ENCODE measurements around the gene ABHD12.
A peak's percentile ranks its signal among the peaks of the same experiment; 100 is the strongest.

Gene ABHD12

GRCh38 chr20:25308671-25309394, 81.8 kb downstream of the ABHD12 start:
- Mint-ChIP-seq H3K9me3 (no peaks in the 10 kb centered on the region), H3K27ac (peak overlapping the region; percentile 65 to 93), H3K27me3 (no peaks in the 10 kb centered on the region), H3K4me3 (no peak overlapping the region), H3K4me1 (ENCODE audit: low read depth in 2 of 2) (peaks cover 8 to 16% of the 10 kb centered on the region in 2 donors), H3K36me3 (ENCODE audit: insufficient read depth) (peaks cover 9% of the 10 kb centered on the region)
- no peak for DNase-seq
- ATAC-seq (replicated peaks), result no peak

GRCh38 chr20:25308083-25308491, 82.5 kb downstream of the ABHD12 start:
- Mint-ChIP-seq H3K4me3 (no peak overlapping the region), H3K36me3 (ENCODE audit: insufficient read depth) (peaks cover 9% of the 10 kb centered on the region), H3K27me3 (no peaks in the 10 kb centered on the region), H3K27ac (peak overlapping the region in 1 of 2 donors; percentile 93), H3K4me1 (ENCODE audit: low read depth in 2 of 2) (peaks cover 8 to 16% of the 10 kb centered on the region in 2 donors), H3K9me3 (no peaks in the 10 kb centered on the region)
- ATAC-seq (replicated peaks), result no peak
- DNase-seq, result no peak

- H3K27me3 Mint-ChIP-seq, result no peaks in the 10 kb centered on the region
- DNase-seq, result no peak
- no peaks in the 10 kb centered on the region for H3K9me3 Mint-ChIP-seq
- peak overlapping the region; percentile 38 to 55 for H3K27ac Mint-ChIP-seq
- H3K4me1 Mint-ChIP-seq (ENCODE audit: low read depth in 2 of 2), result peaks cover 8 to 15% of the 10 kb centered on the region in 2 donors
- no peak for ATAC-seq (replicated peaks)
- H3K36me3 Mint-ChIP-seq (ENCODE audit: insufficient read depth), result peaks cover 9% of the 10 kb centered on the region
- no peak overlapping the region for H3K4me3 Mint-ChIP-seq
Measured at GRCh38 chr20:25306991-25307903, 83.4 kb downstream of the ABHD12 start.

- H3K9me3 Mint-ChIP-seq, result no peaks in the 10 kb centered on the region
Measured at GRCh38 chr20:25304025-25304549, 86.5 kb downstream of the ABHD12 start.

GRCh38 chr20:25303292-25304024, 87.2 kb downstream of the ABHD12 start:
- H3K4me1 Mint-ChIP-seq (ENCODE audit: low read depth in 2 of 2), result peaks cover 0 to 2% of the 10 kb centered on the region in 2 donors
- DNase-seq, result no peak
- ATAC-seq (replicated peaks), result no peak
- H3K4me3 Mint-ChIP-seq, result no peak overlapping the region
- no peaks in the 10 kb centered on the region for H3K27me3 Mint-ChIP-seq
- no peaks in the 10 kb centered on the region for H3K9me3 Mint-ChIP-seq
- peaks cover 15% of the 10 kb centered on the region for H3K36me3 Mint-ChIP-seq (ENCODE audit: insufficient read depth)
- H3K27ac Mint-ChIP-seq, result peak overlapping the region in 1 of 2 donors; percentile 38

More at GRCh38 chr20:25304025-25304549, 86.5 kb downstream of the ABHD12 start:
- DNase-seq (no peak), ATAC-seq (replicated peaks) (no peak)
- no peaks in the 10 kb centered on the region for H3K27me3 Mint-ChIP-seq
- H3K27ac Mint-ChIP-seq, result no peak overlapping the region
- peaks cover 15% of the 10 kb centered on the region for H3K36me3 Mint-ChIP-seq (ENCODE audit: insufficient read depth)
- peaks cover 0 to 2% of the 10 kb centered on the region in 2 donors for H3K4me1 Mint-ChIP-seq (ENCODE audit: low read depth in 2 of 2)
- no peak overlapping the region for H3K4me3 Mint-ChIP-seq

GRCh38 chr20:25302596-25302995, 88.0 kb downstream of the ABHD12 start:
- DNase-seq (no peak), ATAC-seq (replicated peaks) (no peak)
- Mint-ChIP-seq H3K36me3 (ENCODE audit: insufficient read depth) (peaks cover 15% of the 10 kb centered on the region), H3K27ac (peak overlapping the region; percentile 57 to 67), H3K4me3 (no peak overlapping the region), H3K4me1 (ENCODE audit: low read depth in 2 of 2) (peaks cover 0 to 2% of the 10 kb centered on the region in 2 donors), H3K9me3 (no peaks in the 10 kb centered on the region), H3K27me3 (no peaks in the 10 kb centered on the region)

GRCh38 chr20:25301357-25301920, 89.2 kb downstream of the ABHD12 start:
- Mint-ChIP-seq H3K4me3 (no peak overlapping the region), H3K9me3 (no peaks in the 10 kb centered on the region), H3K4me1 (ENCODE audit: low read depth in 2 of 2) (peaks cover 0 to 2% of the 10 kb centered on the region in 2 donors), H3K36me3 (ENCODE audit: insufficient read depth) (peaks cover 15% of the 10 kb centered on the region), H3K27me3 (no peaks in the 10 kb centered on the region), H3K27ac (peak overlapping the region; percentile 44 to 57)
- ATAC-seq (replicated peaks) (no peak), DNase-seq (no peak)

GRCh38 chr20:25300496-25301170, 90.0 kb downstream of the ABHD12 start:
- peaks cover 11% of the 10 kb centered on the region for H3K36me3 Mint-ChIP-seq (ENCODE audit: insufficient read depth)
- no peak for ATAC-seq (replicated peaks)
- peak overlapping the region; percentile 44 to 83 for H3K27ac Mint-ChIP-seq

GRCh38 chr20:25299806-25300205, 90.8 kb downstream of the ABHD12 start:
- H3K9me3 Mint-ChIP-seq, result no peaks in the 10 kb centered on the region
- H3K4me1 Mint-ChIP-seq (ENCODE audit: low read depth in 2 of 2), result peaks cover 0 to 2% of the 10 kb centered on the region in 2 donors
- no peak for DNase-seq
- H3K27me3 Mint-ChIP-seq, result no peaks in the 10 kb centered on the region
- peaks cover 10% of the 10 kb centered on the region for H3K36me3 Mint-ChIP-seq (ENCODE audit: insufficient read depth)
- ATAC-seq (replicated peaks), result no peak
- H3K27ac Mint-ChIP-seq, result peak overlapping the region in 1 of 2 donors; percentile 83
- H3K4me3 Mint-ChIP-seq, result no peak overlapping the region

More at GRCh38 chr20:25300496-25301170, 90.0 kb downstream of the ABHD12 start:
- Mint-ChIP-seq H3K4me1 (ENCODE audit: low read depth in 2 of 2) (peaks cover 0 to 2% of the 10 kb centered on the region in 2 donors), H3K27me3 (no peaks in the 10 kb centered on the region), H3K9me3 (no peaks in the 10 kb centered on the region), H3K4me3 (no peak overlapping the region)
- no peak for DNase-seq

GRCh38 chr20:25297141-25297905, 93.3 kb downstream of the ABHD12 start:
- Mint-ChIP-seq H3K4me1 (ENCODE audit: low read depth in 2 of 2) (peaks cover 0 to 2% of the 10 kb centered on the region in 2 donors), H3K4me3 (no peak overlapping the region), H3K27me3 (no peaks in the 10 kb centered on the region), H3K27ac (peak overlapping the region in 1 of 2 donors; percentile 51), H3K9me3 (no peaks in the 10 kb centered on the region), H3K36me3 (ENCODE audit: insufficient read depth) (peaks cover 9% of the 10 kb centered on the region)
- ATAC-seq (replicated peaks) (no peak), DNase-seq (no peak)

GRCh38 chr20:25296094-25297093, 94.2 kb downstream of the ABHD12 start:
- DNase-seq, result peak in 1 of 3 experiments; percentile 15
- H3K36me3 Mint-ChIP-seq (ENCODE audit: insufficient read depth), result peaks cover 10% of the 10 kb centered on the region
- ATAC-seq (replicated peaks), result peak; percentile 34
- H3K27ac Mint-ChIP-seq, result no peak overlapping the region
- no peaks in the 10 kb centered on the region for H3K27me3 Mint-ChIP-seq
- H3K4me1 Mint-ChIP-seq (ENCODE audit: low read depth in 2 of 2), result peaks cover 0 to 2% of the 10 kb centered on the region in 2 donors
- H3K9me3 Mint-ChIP-seq, result no peaks in the 10 kb centered on the region
- no peak overlapping the region for H3K4me3 Mint-ChIP-seq

All from effector memory CD8-positive, alpha-beta T cell (primary cell).